T-helper 2 cell (primary cell): Measurements from ENCODE around the gene UQCRC2.
"Not testable (repeated sequence)": the region's sequence is repeated elsewhere in the genome, so short reads cannot be mapped to it uniquely, and the experiment has no call there.

Experiments
- DNase-seq, 5 experiments: peaks; one replicate each; pipeline versions ENCODE4 v3.0.0 to v3.0.0-alpha.2; 2012 to 2022

The UQCRC2 gene

GRCh38 chr16:22012241-22012640 is 59.1 kb downstream of the UQCRC2 start:
- no peak for DNase-seq

DNA sequence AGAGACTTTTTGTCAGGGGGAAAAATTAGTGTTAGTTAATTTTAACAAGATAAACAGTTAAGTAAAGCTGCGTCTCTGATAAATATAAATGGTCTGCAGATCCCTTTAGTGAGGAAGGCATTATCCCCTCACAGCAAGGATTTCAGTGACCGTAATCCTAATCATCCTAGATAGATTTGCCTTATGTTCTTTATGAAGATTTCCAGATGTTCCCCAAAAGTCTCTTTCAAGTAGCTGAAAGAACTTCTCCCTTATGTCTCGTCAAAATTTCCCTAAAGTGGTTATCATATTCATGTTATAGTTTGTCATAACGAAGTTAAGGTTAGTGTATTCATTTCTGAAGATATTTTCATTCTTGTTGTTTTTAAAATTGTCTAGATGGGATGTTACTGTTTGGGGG is 60.3 kb downstream of the UQCRC2 start:
- DNase-seq = no peak

- DNase-seq = no peak
Observed at GRCh38 chr16:22014271-22014873, 61.2 kb downstream of the UQCRC2 start.

GRCh38 chr16:22016927-22017326 is 63.8 kb downstream of the UQCRC2 start:
- DNase-seq = no peak

- no peak for DNase-seq
Observed at GRCh38 chr16:22018559-22018958, 65.4 kb downstream of the UQCRC2 start.

- DNase-seq = no peak
Observed at GRCh38 chr16:22022151-22022550, 69.0 kb downstream of the UQCRC2 start.

- no peak for DNase-seq
Observed at GRCh38 chr16:22023505-22023904, 70.3 kb downstream of the UQCRC2 start.

DNA sequence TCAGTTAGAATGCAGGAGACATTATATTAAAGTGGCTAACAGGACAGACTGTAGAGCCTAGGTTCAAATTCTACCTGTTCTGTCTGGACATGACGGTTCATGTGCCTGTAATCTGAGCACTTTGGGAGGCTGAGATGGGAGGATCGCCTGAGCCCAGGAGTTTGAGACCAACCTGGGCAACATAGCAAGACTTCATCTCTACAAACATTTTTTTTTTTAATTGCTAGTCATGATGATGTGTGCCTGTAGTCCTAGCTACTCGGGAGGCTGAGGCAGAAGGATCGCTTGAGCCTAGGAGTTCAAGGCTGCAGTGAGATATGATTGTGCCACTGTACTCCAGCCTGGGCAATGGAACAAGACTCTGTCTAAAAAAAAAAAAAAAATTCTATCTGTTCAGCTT is 71.6 kb downstream of the UQCRC2 start:
- not testable (repeated sequence) for DNase-seq

- DNase-seq = no peak
Observed at GRCh38 chr16:22027633-22028032, 74.5 kb downstream of the UQCRC2 start.

- no peak for DNase-seq
Observed at GRCh38 chr16:22029632-22030031, 76.5 kb downstream of the UQCRC2 start.

DNA sequence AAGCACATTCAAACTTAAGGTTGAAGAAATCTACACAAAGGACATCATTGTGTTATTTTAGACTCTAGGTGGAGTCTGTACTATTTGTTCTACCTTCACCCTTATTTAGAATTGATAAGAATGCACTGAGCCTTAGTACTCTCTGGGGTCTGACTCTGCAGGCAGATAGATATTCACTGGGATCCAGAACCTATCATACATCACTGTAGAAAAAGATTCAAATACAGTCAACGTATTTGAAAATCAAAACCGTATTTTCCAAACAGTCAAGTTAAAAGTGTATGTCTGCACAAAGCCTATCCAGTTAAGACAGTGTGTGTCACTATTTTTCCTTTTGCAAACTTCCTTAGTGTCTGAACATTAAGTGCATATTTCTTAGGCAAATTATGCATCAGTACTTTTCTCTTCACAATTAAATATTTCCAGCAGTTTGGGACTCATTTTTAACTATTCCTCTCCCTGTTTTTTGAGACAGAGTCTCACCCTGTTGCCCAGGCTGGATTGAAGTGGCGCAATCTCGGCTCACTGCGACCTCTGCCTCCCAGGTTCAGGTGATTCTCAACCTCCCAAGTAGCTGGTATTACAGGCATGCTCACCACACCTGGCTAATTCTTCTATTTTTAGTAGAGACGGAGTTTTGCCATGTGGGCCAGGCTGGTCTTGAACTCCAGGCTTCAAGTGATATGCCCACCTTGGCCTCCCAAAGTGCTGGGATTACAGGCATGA is 77.1 kb downstream of the UQCRC2 start:
- DNase-seq = no peak

- no peak for DNase-seq
Observed at GRCh38 chr16:22031483-22032083, 78.4 kb downstream of the UQCRC2 start.
